Measurements from ENCODE around the gene RHBDD1. TPM values are rescaled to one million over a fixed set of nuclear protein-coding genes. Genes with fewer than 3 reads are reported as not detected.

Gene RHBDD1
- total RNA-seq = 10 to 100 TPM; 33.3 to 40.1 TPM
- 10 to 100 TPM; 22.8 to 26.6 (median 24.7) TPM for polyA plus RNA-seq (ENCODE audit: insufficient read length in 6 of 6)
- long read RNA-seq, donor 1, full-length matches to known transcripts = 4 of 4 reads
- long read RNA-seq, donor 1, partial matches to known transcripts = 0 of 4 reads
- long read RNA-seq, donor 1, other reads (novel, unspliced or antisense) = 0 of 4 reads
- long read RNA-seq, donor 2, full-length matches to known transcripts = 3 of 3 reads
- long read RNA-seq, donor 2, partial matches to known transcripts = 0 of 3 reads
- long read RNA-seq, donor 2, other reads (novel, unspliced or antisense) = 0 of 3 reads
- long read RNA-seq, donor 3, full-length matches to known transcripts = 1 of 1 reads
- long read RNA-seq, donor 3, partial matches to known transcripts = 0 of 1 reads
- long read RNA-seq, donor 3, other reads (novel, unspliced or antisense) = 0 of 1 reads
- long read RNA-seq, donor 4 = 0 reads
- long read RNA-seq, donor 5 = 0 reads
- long read RNA-seq, donor 6 = 0 reads
- long read RNA-seq, donor 7 = 0 reads
- long read RNA-seq, donor 8, full-length matches to known transcripts = 2 of 2 reads
- long read RNA-seq, donor 8, partial matches to known transcripts = 0 of 2 reads
- long read RNA-seq, donor 8, other reads (novel, unspliced or antisense) = 0 of 2 reads
- long read RNA-seq, donor 9 = 0 reads
- long read RNA-seq, donor 10, full-length matches to known transcripts = 4 of 7 reads
- long read RNA-seq, donor 10, partial matches to known transcripts = 1 of 7 reads
- long read RNA-seq, donor 10, other reads (novel, unspliced or antisense) = 2 of 7 reads
- long read RNA-seq, donor 11, full-length matches to known transcripts = 1 of 1 reads
- long read RNA-seq, donor 11, partial matches to known transcripts = 0 of 1 reads
- long read RNA-seq, donor 11, other reads (novel, unspliced or antisense) = 0 of 1 reads
- long read RNA-seq, donor 12, partial matches to known transcripts = 0 of 1 reads
- long read RNA-seq, donor 12, other reads (novel, unspliced or antisense) = 0 of 1 reads

GRCh38 chr2:226835796-226836547, at the start of gene RHBDD1:
RHBDD1 (plus strand) TSS chr2:226836054; CDS start chr2:226864694, 28,640 bp downstream.
- TF ChIP-seq CTCF (IDR thresholded peaks at IDR 0.05) = no peak
- DNase-seq (peak; percentile 91 to 98 (median 95)), ATAC-seq (peak; percentile 99)
- intact Hi-C loops (cut with DNase I) = loop anchor here in 1 of 2 donors (10.0 kb wide), 1 partner anchor 139 kb away; no protein-coding TSS in a partner anchor
- Histone ChIP-seq H3K4me3 (peak within 1 kb of the TSS; percentile 68 to 72), H3K36me3 (peaks cover 0 to 3% of the 10 kb centered on the region in 2 donors), H3K27ac (peak within 1 kb of the TSS; percentile 98 to 99), H3K9me3 (no peaks in the 10 kb centered on the region), H3K27me3 (no peaks in the 10 kb centered on the region), H3K4me1 (peaks cover 4 to 33% of the 10 kb centered on the region in 2 donors)

GRCh38 chr2:226788064-226788463, 47.8 kb upstream of the RHBDD1 start:
- Histone ChIP-seq H3K4me1 (peaks cover 5 to 24% of the 10 kb centered on the region in 2 donors), H3K9me3 (no peaks in the 10 kb centered on the region), H3K27me3 (no peaks in the 10 kb centered on the region), H3K27ac (no peak overlapping the region), H3K36me3 (no peaks in the 10 kb centered on the region), H3K4me3 (no peak overlapping the region)
- intact Hi-C loops (cut with DNase I) = no loop called here
- no peak for ATAC-seq
- DNase-seq = no peak
- TF ChIP-seq CTCF (IDR thresholded peaks at IDR 0.05) = no peak

- Histone ChIP-seq H3K4me1 (peaks cover 9 to 26% of the 10 kb centered on the region in 2 donors), H3K27ac (no peak overlapping the region), H3K4me3 (no peak overlapping the region), H3K9me3 (no peaks in the 10 kb centered on the region), H3K36me3 (no peaks in the 10 kb centered on the region), H3K27me3 (no peaks in the 10 kb centered on the region)
- no peak for TF ChIP-seq CTCF (IDR thresholded peaks at IDR 0.05)
- intact Hi-C loops (cut with DNase I) = no loop called here
- ATAC-seq (no peak), DNase-seq (no peak)
Observed at GRCh38 chr2:226788881-226789490, 46.9 kb upstream of the RHBDD1 start.

GRCh38 chr2:226790011-226790410, 45.8 kb upstream of the RHBDD1 start:
- Histone ChIP-seq H3K27ac (no peak overlapping the region), H3K4me1 (peaks cover 9 to 29% of the 10 kb centered on the region in 2 donors), H3K27me3 (no peaks in the 10 kb centered on the region), H3K36me3 (no peaks in the 10 kb centered on the region), H3K9me3 (no peaks in the 10 kb centered on the region), H3K4me3 (no peak overlapping the region)
- TF ChIP-seq CTCF (IDR thresholded peaks at IDR 0.05) = no peak
- ATAC-seq = no peak
- no peak for DNase-seq
- intact Hi-C loops (cut with DNase I) = loop anchor here in 1 of 2 donors (10.0 kb wide), 2 partner anchors 135 to 575 kb away; no protein-coding TSS in a partner anchor
